Effector memory CD4-positive, alpha-beta T cell (primary cell): ENCODE measurements around the gene CYP46A1.

ENCODE experiments used
- DNase-seq, 3 donors: peaks; one replicate each; pipeline ENCODE4 v3.0.0-alpha.2; 2020
- H3K27ac ChIP-seq: 2 replicates; pipeline ENCODE4 v1.7.0; 2013; ENCODE audit warnings: mild to moderate bottlenecking, low read length, moderate library complexity; ENCODE audit not compliant: insufficient read depth, poor library complexity, severe bottlenecking
- H3K27me3 ChIP-seq: replicated peaks from 2 replicates; pipeline ENCODE4 v1.7.0; 2013; ENCODE audit warnings: mild to moderate bottlenecking, low read length; ENCODE audit not compliant: insufficient read depth, control insufficient read depth, poor library complexity, severe bottlenecking
- H3K36me3 ChIP-seq: 2 replicates; pipeline ENCODE4 v1.7.0; 2013; ENCODE audit warnings: mild to moderate bottlenecking, low read length, moderate library complexity; ENCODE audit not compliant: control insufficient read depth, insufficient read depth
- H3K4me1 ChIP-seq: 2 replicates; pipeline ENCODE4 v1.7.0; 2013; ENCODE audit warnings: low read length, mild to moderate bottlenecking; ENCODE audit not compliant: control insufficient read depth, insufficient read depth, poor library complexity, severe bottlenecking
- H3K4me3 ChIP-seq: 2 replicates; pipeline ENCODE4 v1.7.0; 2013; ENCODE audit warnings: low read length, low read depth, mild to moderate bottlenecking; ENCODE audit not compliant: insufficient read depth, poor library complexity, severe bottlenecking
- H3K9me3 ChIP-seq: 2 replicates; pipeline ENCODE4 v1.7.0; 2013; ENCODE audit warnings: mild to moderate bottlenecking, low read length, moderate library complexity; ENCODE audit not compliant: control insufficient read depth

CYP46A1 gene

GRCh38 chr14:99645545-99646505, 38.3 kb upstream of the CYP46A1 start:
- H3K4me1 ChIP-seq = peaks cover 7% of the 10 kb centered on the region
- no peak overlapping the region for H3K27ac ChIP-seq
- no peak overlapping the region for H3K4me3 ChIP-seq
- no peaks in the 10 kb centered on the region for H3K36me3 ChIP-seq
- no peaks in the 10 kb centered on the region for H3K9me3 ChIP-seq
- H3K27me3 ChIP-seq = peaks cover 10% of the 10 kb centered on the region
- DNase-seq = no peak

GRCh38 chr14:99647411-99647810, 36.7 kb upstream of the CYP46A1 start:
- H3K27me3 ChIP-seq = peaks cover 10% of the 10 kb centered on the region
- DNase-seq = no peak
- H3K4me1 ChIP-seq = peaks cover 7% of the 10 kb centered on the region
- no peak overlapping the region for H3K4me3 ChIP-seq
- H3K27ac ChIP-seq = no peak overlapping the region
- H3K9me3 ChIP-seq = no peaks in the 10 kb centered on the region
- no peaks in the 10 kb centered on the region for H3K36me3 ChIP-seq

- Histone ChIP-seq H3K27me3 (peaks cover 10% of the 10 kb centered on the region), H3K9me3 (no peaks in the 10 kb centered on the region), H3K4me3 (no peak overlapping the region), H3K4me1 (peaks cover 7% of the 10 kb centered on the region), H3K27ac (no peak overlapping the region), H3K36me3 (no peaks in the 10 kb centered on the region)
- no peak for DNase-seq
These were observed 35.9 kb upstream of the CYP46A1 start for GRCh38 chr14:99648027-99648784.

GRCh38 chr14:99649219-99649618, 34.9 kb upstream of the CYP46A1 start:
- Histone ChIP-seq H3K4me1 (peaks cover 7% of the 10 kb centered on the region), H3K9me3 (no peaks in the 10 kb centered on the region), H3K27ac (no peak overlapping the region), H3K4me3 (no peak overlapping the region), H3K36me3 (no peaks in the 10 kb centered on the region), H3K27me3 (peaks cover 10% of the 10 kb centered on the region)
- DNase-seq = no peak

- Histone ChIP-seq H3K4me1 (peaks cover 7% of the 10 kb centered on the region), H3K36me3 (no peaks in the 10 kb centered on the region), H3K4me3 (no peak overlapping the region), H3K27me3 (peaks cover 10% of the 10 kb centered on the region), H3K9me3 (no peaks in the 10 kb centered on the region), H3K27ac (no peak overlapping the region)
- DNase-seq = no peak
These were observed 34.5 kb upstream of the CYP46A1 start for GRCh38 chr14:99649643-99650042.

- H3K4me1 ChIP-seq = peaks cover 5% of the 10 kb centered on the region
- no peak overlapping the region for H3K27ac ChIP-seq
- no peaks in the 10 kb centered on the region for H3K36me3 ChIP-seq
- peaks cover 12% of the 10 kb centered on the region for H3K27me3 ChIP-seq
- H3K4me3 ChIP-seq = no peak overlapping the region
- no peaks in the 10 kb centered on the region for H3K9me3 ChIP-seq
- no peak for DNase-seq
These were observed 33.9 kb upstream of the CYP46A1 start for GRCh38 chr14:99650189-99650588.

- Histone ChIP-seq H3K4me3 (no peak overlapping the region), H3K4me1 (no peaks in the 10 kb centered on the region), H3K9me3 (no peaks in the 10 kb centered on the region), H3K36me3 (no peaks in the 10 kb centered on the region), H3K27ac (no peak overlapping the region), H3K27me3 (peaks cover 3% of the 10 kb centered on the region)
- DNase-seq = no peak
These were observed 31.9 kb upstream of the CYP46A1 start for GRCh38 chr14:99651953-99652746.

- Histone ChIP-seq H3K4me3 (no peak overlapping the region), H3K36me3 (no peaks in the 10 kb centered on the region), H3K4me1 (no peaks in the 10 kb centered on the region), H3K27me3 (peaks cover 17% of the 10 kb centered on the region), H3K9me3 (no peaks in the 10 kb centered on the region), H3K27ac (no peak overlapping the region)
- DNase-seq = no peak
These were observed 29.7 kb upstream of the CYP46A1 start for GRCh38 chr14:99654235-99654985.

- no peaks in the 10 kb centered on the region for H3K36me3 ChIP-seq
- no peaks in the 10 kb centered on the region for H3K9me3 ChIP-seq
- H3K27ac ChIP-seq = no peak overlapping the region
- H3K27me3 ChIP-seq = peaks cover 24% of the 10 kb centered on the region
- no peaks in the 10 kb centered on the region for H3K4me1 ChIP-seq
- DNase-seq = no peak
- no peak overlapping the region for H3K4me3 ChIP-seq
These were observed 28.6 kb upstream of the CYP46A1 start for GRCh38 chr14:99655521-99655920.
